IPS DF 6.9 (cell line): ENCODE results near the gene PACSIN2.
"Not testable (repeated sequence)": the region's sequence is repeated elsewhere in the genome, so short reads cannot be mapped to it uniquely, and the experiment has no call there.

Source experiments
- DNase-seq: peaks from one replicate; pipeline ENCODE4 v3.0.0-alpha.2; 2013; ENCODE audit warnings: low read depth, low spot score
- H3K27ac ChIP-seq: one replicate; pipeline ENCODE4 v1.5.1; 2013; ENCODE audit warnings: low read length, control low read depth
- H3K27me3 ChIP-seq: 2 replicates; pipeline ENCODE4 v1.6.1; 2013; ENCODE audit warnings: mild to moderate bottlenecking, low read length; ENCODE audit not compliant: control insufficient read depth, insufficient read depth
- H3K36me3 ChIP-seq: 2 replicates; pipeline ENCODE4 v1.6.1; 2013; ENCODE audit warnings: low read length; ENCODE audit not compliant: control insufficient read depth, insufficient read depth
- H3K4me1 ChIP-seq: 2 replicates; pipeline ENCODE4 v1.6.1; 2013; ENCODE audit warnings: low read length; ENCODE audit not compliant: control insufficient read depth, insufficient read depth
- H3K4me3 ChIP-seq: 2 replicates; pipeline ENCODE4 v1.5.1; 2013; ENCODE audit warnings: mild to moderate bottlenecking, low read length
- H3K9me3 ChIP-seq: 2 replicates; pipeline ENCODE4 v1.6.1; 2013; ENCODE audit warnings: low read length, inconsistent platforms; ENCODE audit not compliant: control insufficient read depth, insufficient read depth
- WGBS: extraction: QIAGEN DNeasy Blood & Tissue Kit; methylation state at CpG from one replicate; pipeline ENCODE4 v1.1.7; 2013; ENCODE audit warnings: mixed read lengths, missing lambda C conversion rate; ENCODE audit not compliant: insufficient read length, insufficient coverage; 5-methylcytosine and 5-hydroxymethylcytosine counted together

The PACSIN2 gene

GRCh38 chr22:43036282-43036829 lies 21.4 kb upstream of the PACSIN2 start:
- WGBS = no CpG with 5 or more reads among the region's 19 CpGs
- DNase-seq = no peak
- Histone ChIP-seq H3K4me3 (no peak overlapping the region), H3K9me3 (no peaks in the 10 kb centered on the region), H3K4me1 (no peaks in the 10 kb centered on the region), H3K27ac (no peak overlapping the region), H3K36me3 (no peaks in the 10 kb centered on the region), H3K27me3 (no peaks in the 10 kb centered on the region)

GRCh38 chr22:43035250-43035649 lies 20.3 kb upstream of the PACSIN2 start:
- no peak overlapping the region for H3K4me3 ChIP-seq
- H3K4me1 ChIP-seq = no peaks in the 10 kb centered on the region
- no peak overlapping the region for H3K27ac ChIP-seq
- H3K9me3 ChIP-seq = no peaks in the 10 kb centered on the region
- DNase-seq = no peak
- no CpG with 5 or more reads among the region's 9 CpGs for WGBS
- H3K27me3 ChIP-seq = no peaks in the 10 kb centered on the region
- no peaks in the 10 kb centered on the region for H3K36me3 ChIP-seq

- Histone ChIP-seq H3K36me3 (no peaks in the 10 kb centered on the region), H3K9me3 (no peaks in the 10 kb centered on the region), H3K4me3 (no peak overlapping the region), H3K27me3 (no peaks in the 10 kb centered on the region), H3K4me1 (no peaks in the 10 kb centered on the region), H3K27ac (no peak overlapping the region)
- WGBS = no CpG with 5 or more reads among the region's 3 CpGs
- no peak for DNase-seq
Observed at GRCh38 chr22:43031617-43032016, 16.7 kb upstream of the PACSIN2 start.

DNA sequence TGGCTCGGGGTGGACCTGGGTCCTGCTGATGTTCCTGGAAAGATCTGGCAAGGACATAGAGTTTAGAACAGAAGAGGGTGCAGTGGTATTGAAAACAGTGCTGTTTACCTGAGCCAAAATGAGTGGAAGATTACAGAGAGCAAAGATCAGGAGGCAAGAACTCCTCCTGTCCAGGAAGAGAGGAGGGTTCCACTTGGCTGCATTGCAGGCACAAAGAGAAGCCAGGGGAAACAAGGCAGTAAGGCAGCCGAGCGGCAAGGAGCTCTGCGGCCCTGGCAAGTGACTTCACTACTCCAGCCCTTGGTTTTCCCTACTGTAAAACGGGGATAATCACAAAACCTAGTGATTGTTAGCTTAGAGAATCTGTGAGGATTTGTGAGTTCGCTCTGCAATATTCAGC lies 3.7 kb upstream of the PACSIN2 start:
- DNase-seq = no peak
- Histone ChIP-seq H3K27ac (no peak overlapping the region), H3K4me3 (no peak overlapping the region), H3K27me3 (no peaks in the 10 kb centered on the region), H3K9me3 (no peaks in the 10 kb centered on the region), H3K36me3 (no peaks in the 10 kb centered on the region), H3K4me1 (0 out of 2 replicates have a peak, but pooled peaks cover 2% of the 10 kb centered on the region)
- no CpG with 5 or more reads among the region's 6 CpGs for WGBS

- no peaks in the 10 kb centered on the region for H3K36me3 ChIP-seq
- H3K4me1 ChIP-seq = peaks cover 4% of the 10 kb centered on the region; the same call in 1 of the 2 replicates
- no peak overlapping the region for H3K4me3 ChIP-seq
- no peak overlapping the region for H3K27ac ChIP-seq
- no peaks in the 10 kb centered on the region for H3K9me3 ChIP-seq
- H3K27me3 ChIP-seq = no peaks in the 10 kb centered on the region
- no peak for DNase-seq
- no CpG with 5 or more reads among the region's 10 CpGs for WGBS
Observed at GRCh38 chr22:43017525-43018460, 2.8 kb upstream of the PACSIN2 start.

GRCh38 chr22:43016150-43016549 lies 1.2 kb upstream of the PACSIN2 start:
- H3K27ac ChIP-seq, H3K4me3 ChIP-seq, H3K36me3 ChIP-seq, DNase-seq, H3K4me1 ChIP-seq, H3K27me3 ChIP-seq, H3K9me3 ChIP-seq: not testable (repeated sequence)
- WGBS = no CpG with 5 or more reads among the region's 5 CpGs

DNA sequence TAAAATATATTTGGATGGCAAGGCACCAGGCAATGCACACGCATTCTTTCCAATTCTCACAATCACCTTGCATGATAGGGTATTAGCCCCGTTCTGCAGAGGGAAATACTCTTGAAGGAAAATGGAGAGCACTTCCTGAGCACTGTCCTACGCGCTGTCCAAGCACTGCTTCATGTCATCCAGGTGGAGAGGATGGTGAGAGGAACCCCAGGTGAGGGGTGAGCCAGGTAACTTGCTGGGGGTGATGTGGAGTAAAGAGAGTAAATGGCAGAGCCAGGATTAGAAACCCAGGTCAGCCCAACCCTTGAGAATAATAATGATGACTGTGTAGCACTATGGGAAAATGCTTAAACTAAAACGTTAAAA lies 711 bp upstream of the PACSIN2 start:
- H3K27ac ChIP-seq = no peak overlapping the region
- H3K27me3 ChIP-seq = no peaks in the 10 kb centered on the region
- H3K36me3 ChIP-seq = no peaks in the 10 kb centered on the region
- no peak for DNase-seq
- no peaks in the 10 kb centered on the region for H3K9me3 ChIP-seq
- peak overlapping the region; percentile 26; the same call in 1 of the 2 replicates for H3K4me3 ChIP-seq
- H3K4me1 ChIP-seq = peaks cover 4% of the 10 kb centered on the region; the same call in 1 of the 2 replicates
- WGBS = no CpG with 5 or more reads among the region's 5 CpGs

DNA sequence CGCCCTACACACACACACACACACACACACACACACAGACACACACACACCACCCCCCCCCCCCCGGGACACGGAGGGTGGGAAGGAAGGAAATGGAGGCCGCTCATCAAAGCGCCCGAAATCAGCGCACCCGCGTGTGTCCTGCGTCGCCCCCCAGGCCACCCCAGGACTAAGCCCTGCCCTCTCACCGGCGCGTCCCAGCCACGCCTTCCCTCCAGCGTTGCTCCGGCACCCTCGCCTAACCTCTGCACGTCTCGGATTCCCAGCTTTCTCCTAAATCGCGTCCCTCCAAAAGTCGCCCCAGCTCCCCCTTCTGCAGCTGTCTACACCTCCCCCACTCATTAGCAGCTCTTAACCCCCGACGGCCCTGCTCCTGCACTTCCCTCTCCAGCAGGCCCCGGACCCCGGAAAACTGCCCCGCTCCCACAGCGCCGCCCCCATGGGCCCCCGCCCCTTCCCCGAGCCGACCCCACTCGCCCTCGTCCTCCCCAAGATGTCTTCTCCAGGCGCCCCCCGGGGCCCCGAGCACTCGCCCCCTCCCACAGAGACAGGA lies 557 bp downstream of the PACSIN2 start:
- Histone ChIP-seq H3K27me3 (no peaks in the 10 kb centered on the region), H3K9me3 (no peaks in the 10 kb centered on the region), H3K27ac (no peak overlapping the region), H3K4me3 (peak overlapping the region; percentile 50), H3K4me1 (peaks cover 4% of the 10 kb centered on the region; the same call in 1 of the 2 replicates), H3K36me3 (no peaks in the 10 kb centered on the region)
- no CpG with 5 or more reads among the region's 39 CpGs for WGBS
- DNase-seq = no peak

DNA sequence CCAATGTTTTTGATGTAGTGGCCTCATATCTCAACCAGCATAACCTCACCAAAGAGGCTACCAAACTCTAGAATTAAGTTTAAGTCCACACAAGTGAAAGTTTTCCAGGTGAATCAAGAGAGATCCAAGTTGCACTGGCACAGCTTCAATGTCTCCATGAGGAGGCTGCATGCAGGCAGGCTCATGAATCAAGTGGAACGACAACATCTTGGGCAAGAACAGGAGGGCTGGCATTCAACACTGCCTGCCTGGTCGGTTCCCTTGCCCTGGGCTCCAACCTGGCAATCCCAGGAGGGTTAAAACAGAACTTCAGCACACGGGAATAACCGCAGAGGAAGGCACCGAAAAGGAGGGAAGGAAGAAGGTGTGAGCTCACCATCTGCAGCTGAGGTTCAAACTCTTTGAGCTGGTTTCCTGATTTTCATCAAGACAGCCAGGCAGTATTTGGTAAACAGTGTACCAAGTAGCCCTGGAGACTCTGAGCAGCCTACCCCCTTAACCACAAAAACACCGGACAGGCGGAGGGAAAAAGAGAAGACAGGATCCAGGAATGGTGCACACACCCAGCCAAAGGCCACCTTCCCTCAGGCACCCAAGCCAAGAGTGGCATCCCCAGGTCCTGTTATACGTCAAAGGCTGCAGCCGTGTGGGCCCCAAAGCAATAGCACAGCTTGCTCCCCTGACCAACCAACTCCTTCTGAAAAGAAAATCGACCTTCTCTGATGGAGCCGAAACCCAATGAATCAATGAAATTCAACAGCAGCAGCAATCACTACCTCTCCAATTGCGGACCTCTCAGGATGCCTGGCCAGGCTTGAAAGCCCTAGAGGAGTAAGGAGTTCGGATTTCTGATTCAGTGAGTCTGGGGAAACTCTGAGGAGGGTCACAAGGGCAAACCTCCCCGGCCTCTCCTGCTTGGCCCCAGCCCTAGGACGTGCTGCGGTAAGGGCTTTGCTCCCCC lies 1.3 kb downstream of the PACSIN2 start:
- Histone ChIP-seq H3K4me3 (peak overlapping the region; percentile 50; the same call in 1 of the 2 replicates), H3K36me3 (no peaks in the 10 kb centered on the region), H3K27me3 (no peaks in the 10 kb centered on the region), H3K4me1 (peaks cover 4% of the 10 kb centered on the region; the same call in 1 of the 2 replicates), H3K27ac (no peak overlapping the region), H3K9me3 (no peaks in the 10 kb centered on the region)
- WGBS = no CpG with 5 or more reads among the region's 16 CpGs
- no peak for DNase-seq

DNA sequence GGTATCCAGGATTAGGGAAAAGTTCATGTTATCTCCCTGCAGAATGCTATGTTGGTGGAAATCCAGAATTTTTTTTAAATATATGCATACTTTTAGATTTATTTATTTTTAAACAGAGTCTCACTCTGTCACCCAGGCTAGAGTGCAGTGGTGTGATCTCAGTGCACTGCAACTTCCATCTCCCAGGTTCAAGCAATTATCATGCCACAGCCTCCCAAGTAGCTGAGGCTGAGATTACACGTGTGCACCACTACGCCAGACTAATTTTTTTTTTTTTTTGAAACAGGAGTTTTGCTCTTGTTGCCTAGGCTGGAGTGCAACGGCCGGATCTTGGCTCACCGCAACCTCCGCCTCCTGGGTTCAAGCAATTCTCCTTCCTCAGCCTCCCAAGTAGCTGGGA lies 2.6 kb downstream of the PACSIN2 start:
- Histone ChIP-seq H3K27ac (no peak overlapping the region), H3K36me3 (no peaks in the 10 kb centered on the region), H3K4me3 (no peak overlapping the region), H3K27me3 (no peaks in the 10 kb centered on the region), H3K9me3 (no peaks in the 10 kb centered on the region), H3K4me1 (peaks cover 7% of the 10 kb centered on the region)
- no peak for DNase-seq
- WGBS = no CpG with 5 or more reads among the region's 6 CpGs
